Osteocyte (in vitro differentiated cells): ENCODE results near the gene BEAN1. TPM values are rescaled to one million over a fixed set of nuclear protein-coding genes. Genes with fewer than 3 reads are reported as not detected.

Experiments used
- DNase-seq: peaks from one replicate; pipeline ENCODE4 v3.0.0; 2021; ENCODE audit warnings: mixed read lengths; ENCODE audit not compliant: unreplicated experiment; ENCODE audit errors: extremely low spot score
- H3K27ac Mint-ChIP-seq: one replicate; pipeline ENCODE4 v1.8.0; 2021; ENCODE audit warnings: mild to moderate bottlenecking, mixed read lengths; ENCODE audit not compliant: unreplicated experiment
- H3K27me3 Mint-ChIP-seq: one replicate; pipeline ENCODE4 v1.8.0; 2021; ENCODE audit warnings: mixed read lengths; ENCODE audit not compliant: unreplicated experiment
- H3K36me3 Mint-ChIP-seq: one replicate; pipeline ENCODE4 v1.8.0; 2021; ENCODE audit warnings: mixed read lengths; ENCODE audit not compliant: unreplicated experiment
- H3K4me1 Mint-ChIP-seq: one replicate; pipeline ENCODE4 v1.8.0; 2021; ENCODE audit warnings: mixed read lengths; ENCODE audit not compliant: unreplicated experiment
- H3K4me3 Mint-ChIP-seq: one replicate; pipeline ENCODE4 v1.8.0; 2021; ENCODE audit warnings: mild to moderate bottlenecking, moderate library complexity, mixed read lengths; ENCODE audit not compliant: unreplicated experiment
- H3K9me3 Mint-ChIP-seq: one replicate; pipeline ENCODE4 v1.8.0; 2021; ENCODE audit warnings: mixed read lengths; ENCODE audit not compliant: unreplicated experiment
- CTCF ChIP-seq: fragments of 200-600 bp; sonication (generic); IDR thresholded peaks from 2 replicates; pipeline ENCODE4 v1.5.0; 2021; ENCODE audit warnings: antibody characterized with exemption, mild to moderate bottlenecking, moderate library complexity
- total RNA-seq: library from RNA; stranded (reverse); gene quantifications from 2 replicates; pipeline ENCODE4 v1.2.1, GENCODE V29; 2021

The BEAN1 gene
- total RNA-seq, 1 donor from 2014 or later, result 0.97 TPM

GRCh38 chr16:66434619-66435430 is 7.7 kb downstream of the BEAN1 start:
- no peaks in the 10 kb centered on the region for H3K36me3 Mint-ChIP-seq
- no peaks in the 10 kb centered on the region for H3K4me1 Mint-ChIP-seq
- H3K4me3 Mint-ChIP-seq, result no peak overlapping the region
- DNase-seq, result no peak
- no peak overlapping the region for H3K27ac Mint-ChIP-seq
- no peak for TF ChIP-seq CTCF
- no peaks in the 10 kb centered on the region for H3K9me3 Mint-ChIP-seq
- H3K27me3 Mint-ChIP-seq, result peaks cover 44% of the 10 kb centered on the region

GRCh38 chr16:66435896-66436295 is 8.8 kb downstream of the BEAN1 start:
- no peak for TF ChIP-seq CTCF
- no peaks in the 10 kb centered on the region for H3K9me3 Mint-ChIP-seq

GRCh38 chr16:66437391-66437945 is 10.4 kb downstream of the BEAN1 start:
- no peak overlapping the region for H3K27ac Mint-ChIP-seq
- H3K4me3 Mint-ChIP-seq, result no peak overlapping the region
- no peak for DNase-seq
- no peaks in the 10 kb centered on the region for H3K9me3 Mint-ChIP-seq
- peaks cover 35% of the 10 kb centered on the region for H3K27me3 Mint-ChIP-seq
- no peak for TF ChIP-seq CTCF
- H3K36me3 Mint-ChIP-seq, result no peaks in the 10 kb centered on the region
- no peaks in the 10 kb centered on the region for H3K4me1 Mint-ChIP-seq

More at GRCh38 chr16:66435896-66436295, 8.8 kb downstream of the BEAN1 start:
- Mint-ChIP-seq H3K27me3 (peaks cover 44% of the 10 kb centered on the region), H3K27ac (no peak overlapping the region), H3K36me3 (no peaks in the 10 kb centered on the region), H3K4me3 (no peak overlapping the region), H3K4me1 (no peaks in the 10 kb centered on the region)
- no peak for DNase-seq

- Mint-ChIP-seq H3K4me3 (no peak overlapping the region), H3K27me3 (peaks cover 28% of the 10 kb centered on the region), H3K36me3 (no peaks in the 10 kb centered on the region), H3K4me1 (no peaks in the 10 kb centered on the region), H3K27ac (no peak overlapping the region), H3K9me3 (no peaks in the 10 kb centered on the region)
- DNase-seq, result no peak
- no peak for TF ChIP-seq CTCF
Measured at GRCh38 chr16:66438536-66438935, 11.4 kb downstream of the BEAN1 start.

GRCh38 chr16:66439051-66439730 is 12.1 kb downstream of the BEAN1 start:
- DNase-seq, result no peak
- Mint-ChIP-seq H3K36me3 (no peaks in the 10 kb centered on the region), H3K27ac (no peak overlapping the region), H3K9me3 (no peaks in the 10 kb centered on the region), H3K4me3 (no peak overlapping the region), H3K4me1 (no peaks in the 10 kb centered on the region), H3K27me3 (peaks cover 31% of the 10 kb centered on the region)
- no peak for TF ChIP-seq CTCF
